ENCODE results near the gene ZNF672. TPM values are rescaled to one million over a fixed set of nuclear protein-coding genes. Genes with fewer than 3 reads are reported as not detected.

The ZNF672 gene
- total RNA-seq = 10 to 100 TPM; 22.6 to 28.0 TPM
- 10 to 100 TPM in 1 of 2 donors, 1 to 10 TPM in 1; 6.4 to 17.5 TPM for polyA plus RNA-seq

DNA sequence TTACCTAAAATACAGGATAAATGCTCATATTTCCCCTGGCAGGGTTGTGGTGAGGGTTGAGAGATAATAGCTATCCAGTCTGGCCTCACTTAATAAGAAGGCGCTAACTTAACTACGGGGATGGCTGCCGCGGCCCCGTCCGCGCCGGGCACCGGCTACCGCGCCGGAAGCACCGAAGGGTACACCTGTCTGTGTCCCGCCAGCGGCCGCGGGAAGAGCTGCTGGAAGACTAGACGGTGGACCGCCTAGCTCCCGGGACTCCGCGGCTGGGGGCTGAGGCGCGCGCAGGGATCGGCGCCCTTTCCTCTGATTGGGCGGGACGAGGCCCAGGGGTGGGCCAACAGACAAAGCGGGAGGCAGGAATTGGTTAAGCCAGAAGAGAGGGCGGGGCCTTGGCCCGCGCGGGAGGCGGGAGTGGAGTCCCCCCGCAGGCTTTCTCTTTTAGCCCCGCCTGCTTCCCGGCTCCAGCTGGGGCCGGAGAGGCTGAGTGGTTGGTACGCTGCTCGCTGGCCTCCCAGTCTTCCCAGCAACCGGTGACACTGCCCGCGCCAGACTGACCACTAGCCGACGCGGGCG is at the start of gene ZNF672:
Gene ZNF672, plus strand, starts transcription at position 444 of the 576 bp plus-strand sequence. CDS start 9,051 bp downstream, outside the sequence.
- no peaks in the 10 kb centered on the region for H3K27me3 ChIP-seq (ENCODE audit: control insufficient read depth in 4 of 4, insufficient read depth in 4 of 4, low read length in 3 of 4)
- under 1% methylated on average over 48 of the region's 48 CpGs for WGBS
- H3K36me3 ChIP-seq (ENCODE audit: control insufficient read depth in 4 of 4, insufficient read depth in 3 of 4, low read depth in 1 of 4, low read length in 3 of 4) = no peaks in the 10 kb centered on the region
- H3K9me3 ChIP-seq (ENCODE audit: control insufficient read depth in 4 of 4, low read length in 3 of 4) = no peaks in the 10 kb centered on the region
- peak within 1 kb of the TSS; percentile 48 to 82 for H3K9ac ChIP-seq (ENCODE audit: low read depth in 1 of 2, low read length in 2 of 2)
- peak within 1 kb of the TSS; percentile 99 to 100 for H3K27ac ChIP-seq (ENCODE audit: low read depth in 1 of 2, low read length in 2 of 2)
- H3K4me1 ChIP-seq (ENCODE audit: control insufficient read depth in 4 of 4, insufficient read depth in 4 of 4, low read length in 3 of 4) = peaks cover 7 to 19% (median 15%) of the 10 kb centered on the region in 4 donors
- TF ChIP-seq REST (IDR thresholded peaks at IDR 0.05) (peak; percentile 86), GABPA (IDR thresholded peaks at IDR 0.05 in 1 of 2, conservative IDR thresholded peaks at IDR 0.05 in 1 of 2) (peak in 1 of 2 donors; percentile 52), NR2F2 (IDR thresholded peaks at IDR 0.05) (no peak), TAF1 (conservative IDR thresholded peaks at IDR 0.05) (no peak), EGR1 (IDR thresholded peaks at IDR 0.05; ENCODE audit: low read depth in 2 of 2) (no peak), YY1 (IDR thresholded peaks at IDR 0.05) (peak; percentile 11), RAD21 (IDR thresholded peaks at IDR 0.05) (peak; percentile 7 to 12), CTCF (IDR thresholded peaks at IDR 0.05; ENCODE audit: low read depth, low read length, missing input control) (no peak), HNF4A (conservative IDR thresholded peaks at IDR 0.05) (no peak), FOXA1 (IDR thresholded peaks at IDR 0.05) (no peak), SP1 (IDR thresholded peaks at IDR 0.05) (peak; percentile 86), FOXA2 (IDR thresholded peaks at IDR 0.05) (no peak), JUND (IDR thresholded peaks at IDR 0.05) (no peak), MAX (IDR thresholded peaks at IDR 0.05) (no peak), RXRA (IDR thresholded peaks at IDR 0.05) (peak in 1 of 2 donors; percentile 4), HNF4G (IDR thresholded peaks at IDR 0.05) (no peak)
- TF ChIP-seq, protein P1, sequence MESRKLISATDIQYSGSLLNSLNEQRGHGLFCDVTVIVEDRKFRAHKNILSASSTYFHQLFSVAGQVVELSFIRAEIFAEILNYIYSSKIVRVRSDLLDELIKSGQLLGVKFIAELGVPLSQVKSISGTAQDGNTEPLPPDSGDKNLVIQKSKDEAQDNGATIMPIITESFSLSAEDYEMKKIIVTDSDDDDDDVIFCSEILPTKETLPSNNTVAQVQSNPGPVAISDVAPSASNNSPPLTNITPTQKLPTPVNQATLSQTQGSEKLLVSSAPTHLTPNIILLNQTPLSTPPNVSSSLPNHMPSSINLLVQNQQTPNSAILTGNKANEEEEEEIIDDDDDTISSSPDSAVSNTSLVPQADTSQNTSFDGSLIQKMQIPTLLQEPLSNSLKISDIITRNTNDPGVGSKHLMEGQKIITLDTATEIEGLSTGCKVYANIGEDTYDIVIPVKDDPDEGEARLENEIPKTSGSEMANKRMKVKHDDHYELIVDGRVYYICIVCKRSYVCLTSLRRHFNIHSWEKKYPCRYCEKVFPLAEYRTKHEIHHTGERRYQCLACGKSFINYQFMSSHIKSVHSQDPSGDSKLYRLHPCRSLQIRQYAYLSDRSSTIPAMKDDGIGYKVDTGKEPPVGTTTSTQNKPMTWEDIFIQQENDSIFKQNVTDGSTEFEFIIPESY (IDR thresholded peaks at IDR 0.05) = no peak
- TF ChIP-seq, protein P2, sequence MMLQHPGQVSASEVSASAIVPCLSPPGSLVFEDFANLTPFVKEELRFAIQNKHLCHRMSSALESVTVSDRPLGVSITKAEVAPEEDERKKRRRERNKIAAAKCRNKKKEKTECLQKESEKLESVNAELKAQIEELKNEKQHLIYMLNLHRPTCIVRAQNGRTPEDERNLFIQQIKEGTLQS (IDR thresholded peaks at IDR 0.05) = no peak
- DNase-seq (ENCODE audit: low spot score) = peak; percentile 93
- H3K4me3 ChIP-seq (ENCODE audit: low read depth in 1 of 3, low read length in 3 of 3) = peak within 1 kb of the TSS; percentile 56 to 96 (median 78)

Measured in liver (tissue), 9 donors.